Activated T-helper 17 cell treated with anti-CD3 and anti-CD28 coated beads, Interleukin-2, amount 50 U/mL, for 72 hours (primary cell): Measurements from ENCODE around the gene PACS1. TPM values are rescaled to one million over a fixed set of nuclear protein-coding genes. Genes with fewer than 3 reads are reported as not detected.
A peak's percentile ranks its signal among the peaks of the same experiment; 100 is the strongest.

Experiments
- ATAC-seq: fragments of 150-1000 bp; cut with Tn5 transposase; replicated peaks from 2 replicates; pipeline ENCODE4 v1.10.0; 2021; ENCODE audit warnings: mild to moderate bottlenecking, moderate library complexity
- H3K27ac Mint-ChIP-seq: one replicate; pipeline ENCODE4 v1.8.0; 2022; ENCODE audit warnings: mixed read lengths
- H3K27me3 Mint-ChIP-seq: one replicate; pipeline ENCODE4 v1.8.0; 2022; ENCODE audit warnings: mixed read lengths
- H3K36me3 Mint-ChIP-seq: one replicate; pipeline ENCODE4 v1.8.0; 2022; ENCODE audit warnings: low read depth, mild to moderate bottlenecking, mixed read lengths
- H3K4me1 Mint-ChIP-seq: one replicate; pipeline ENCODE4 v1.8.0; 2022; ENCODE audit warnings: mixed read lengths
- H3K4me3 Mint-ChIP-seq: one replicate; pipeline ENCODE4 v1.8.0; 2022; ENCODE audit warnings: mild to moderate bottlenecking, mixed read lengths
- H3K9me3 Mint-ChIP-seq: one replicate; pipeline ENCODE4 v1.8.0; 2022; ENCODE audit warnings: mixed read lengths
- total RNA-seq, 2 donors: library from RNA; stranded (reverse); gene quantifications; one replicate each; pipeline ENCODE4 v1.2.3, GENCODE V29; 2022

Gene PACS1
- total RNA-seq, 2 donors from 2014 or later, result 84.5 to 105 TPM

- H3K27ac Mint-ChIP-seq, result peak overlapping the region; percentile 56
- peaks cover 7% of the 10 kb centered on the region for H3K4me1 Mint-ChIP-seq
- H3K4me3 Mint-ChIP-seq, result peak overlapping the region; percentile 58
- H3K36me3 Mint-ChIP-seq, result no peaks in the 10 kb centered on the region
- ATAC-seq, result peak; percentile 83
- H3K27me3 Mint-ChIP-seq, result no peaks in the 10 kb centered on the region
- no peaks in the 10 kb centered on the region for H3K9me3 Mint-ChIP-seq
Measured at GRCh38 chr11:66044757-66045156, 25.3 kb upstream of the PACS1 start.

GRCh38 chr11:66045177-66045639 lies 24.9 kb upstream of the PACS1 start:
- peak overlapping the region; percentile 56 for H3K27ac Mint-ChIP-seq
- no peaks in the 10 kb centered on the region for H3K36me3 Mint-ChIP-seq
- H3K4me1 Mint-ChIP-seq, result peaks cover 7% of the 10 kb centered on the region
- ATAC-seq, result peak; percentile 96
- H3K9me3 Mint-ChIP-seq, result no peaks in the 10 kb centered on the region
- peak overlapping the region; percentile 58 for H3K4me3 Mint-ChIP-seq
- H3K27me3 Mint-ChIP-seq, result no peaks in the 10 kb centered on the region

- Mint-ChIP-seq H3K4me3 (no peak overlapping the region), H3K36me3 (peaks cover 8% of the 10 kb centered on the region), H3K4me1 (peaks cover 13% of the 10 kb centered on the region), H3K9me3 (no peaks in the 10 kb centered on the region), H3K27ac (no peak overlapping the region), H3K27me3 (no peaks in the 10 kb centered on the region)
- ATAC-seq, result no peak
Measured at GRCh38 chr11:66046901-66047300, 23.2 kb upstream of the PACS1 start.

GRCh38 chr11:66047541-66048365 lies 22.3 kb upstream of the PACS1 start:
- Mint-ChIP-seq H3K36me3 (peaks cover 16% of the 10 kb centered on the region), H3K4me3 (no peak overlapping the region), H3K27ac (no peak overlapping the region), H3K27me3 (no peaks in the 10 kb centered on the region), H3K9me3 (no peaks in the 10 kb centered on the region), H3K4me1 (peaks cover 13% of the 10 kb centered on the region)
- ATAC-seq, result no peak

GRCh38 chr11:66048547-66049323 lies 21.3 kb upstream of the PACS1 start, which contains the start of gene GAL3ST3:
Gene GAL3ST3 (minus strand): TSS chr11:66049161. CDS start chr11:66045415, 3,746 bp downstream.
- Mint-ChIP-seq H3K36me3 (peaks cover 26% of the 10 kb centered on the region), H3K27me3 (no peaks in the 10 kb centered on the region), H3K27ac (peak within 1 kb of the TSS; percentile 9), H3K9me3 (no peaks in the 10 kb centered on the region), H3K4me3 (peak within 1 kb of the TSS; percentile 29), H3K4me1 (peaks cover 13% of the 10 kb centered on the region)
- ATAC-seq, result no peak

GRCh38 chr11:66050581-66051231 lies 19.4 kb upstream of the PACS1 start:
- Mint-ChIP-seq H3K4me3 (peak overlapping the region; percentile 100), H3K36me3 (peaks cover 46% of the 10 kb centered on the region), H3K4me1 (peaks cover 6% of the 10 kb centered on the region), H3K27ac (peak overlapping the region; percentile 100), H3K9me3 (no peaks in the 10 kb centered on the region), H3K27me3 (no peaks in the 10 kb centered on the region)
- no peak for ATAC-seq

GRCh38 chr11:66051371-66051765 lies 18.7 kb upstream of the PACS1 start:
- Mint-ChIP-seq H3K27me3 (no peaks in the 10 kb centered on the region), H3K36me3 (peaks cover 52% of the 10 kb centered on the region), H3K4me3 (peak overlapping the region; percentile 100), H3K4me1 (peaks cover 6% of the 10 kb centered on the region), H3K9me3 (no peaks in the 10 kb centered on the region), H3K27ac (peak overlapping the region; percentile 100)
- ATAC-seq, result no peak

GRCh38 chr11:66051766-66052663 lies 18.1 kb upstream of the PACS1 start, which contains the start of gene SF3B2:
Gene SF3B2 (plus strand): TSS chr11:66052364. CDS start chr11:66052385, 21 bp downstream.
- peak; percentile 99 for ATAC-seq
- Mint-ChIP-seq H3K36me3 (peaks cover 59% of the 10 kb centered on the region), H3K4me1 (peaks cover 6% of the 10 kb centered on the region), H3K27me3 (no peaks in the 10 kb centered on the region), H3K4me3 (peak within 1 kb of the TSS; percentile 100), H3K27ac (peak within 1 kb of the TSS; percentile 100), H3K9me3 (no peaks in the 10 kb centered on the region)

- Mint-ChIP-seq H3K9me3 (no peaks in the 10 kb centered on the region), H3K4me3 (peak overlapping the region; percentile 100), H3K27ac (peak overlapping the region; percentile 100), H3K36me3 (peaks cover 65% of the 10 kb centered on the region), H3K27me3 (no peaks in the 10 kb centered on the region), H3K4me1 (peaks cover 6% of the 10 kb centered on the region)
- ATAC-seq, result no peak
Measured at GRCh38 chr11:66052664-66052982, 17.4 kb upstream of the PACS1 start.

- no peaks in the 10 kb centered on the region for H3K27me3 Mint-ChIP-seq
- no peak overlapping the region for H3K27ac Mint-ChIP-seq
- no peaks in the 10 kb centered on the region for H3K9me3 Mint-ChIP-seq
- no peak for ATAC-seq
- H3K36me3 Mint-ChIP-seq, result peaks cover 89% of the 10 kb centered on the region
- peak overlapping the region; percentile 100 for H3K4me3 Mint-ChIP-seq
- peaks cover 9% of the 10 kb centered on the region for H3K4me1 Mint-ChIP-seq
Measured at GRCh38 chr11:66055021-66055420, 15.1 kb upstream of the PACS1 start.

- ATAC-seq, result no peak
- Mint-ChIP-seq H3K27me3 (no peaks in the 10 kb centered on the region), H3K4me3 (no peak overlapping the region), H3K27ac (no peak overlapping the region), H3K9me3 (no peaks in the 10 kb centered on the region), H3K4me1 (peaks cover 15% of the 10 kb centered on the region), H3K36me3 (peaks cover 100% of the 10 kb centered on the region)
Measured at GRCh38 chr11:66056501-66056900, 13.6 kb upstream of the PACS1 start.

- no peak for ATAC-seq
- Mint-ChIP-seq H3K4me1 (peaks cover 31% of the 10 kb centered on the region), H3K9me3 (no peaks in the 10 kb centered on the region), H3K27me3 (no peaks in the 10 kb centered on the region), H3K36me3 (peaks cover 100% of the 10 kb centered on the region), H3K27ac (peak overlapping the region; percentile 91), H3K4me3 (peak overlapping the region; percentile 58)
Measured at GRCh38 chr11:66059966-66060680, 9.9 kb upstream of the PACS1 start.

- peaks cover 100% of the 10 kb centered on the region for H3K36me3 Mint-ChIP-seq
- H3K4me3 Mint-ChIP-seq, result peak overlapping the region; percentile 58
- peak overlapping the region; percentile 91 for H3K27ac Mint-ChIP-seq
- H3K4me1 Mint-ChIP-seq, result peaks cover 33% of the 10 kb centered on the region
- ATAC-seq, result peak; percentile 73
- H3K27me3 Mint-ChIP-seq, result no peaks in the 10 kb centered on the region
- no peaks in the 10 kb centered on the region for H3K9me3 Mint-ChIP-seq
Measured at GRCh38 chr11:66061268-66061667, 8.8 kb upstream of the PACS1 start.
